ENCODE measurements around the gene SPEN. TPM values are rescaled to one million over a fixed set of nuclear protein-coding genes. Genes with fewer than 3 reads are reported as not detected.
A peak's percentile ranks its signal among the peaks of the same experiment; 100 is the strongest.

The SPEN gene
- total and polyA plus RNA-seq, 2 of the 13 experiments (the other 11 are each of a cell fraction or from before 2014, with no cell fraction given): 4.8 to 14.0 TPM

DNA sequence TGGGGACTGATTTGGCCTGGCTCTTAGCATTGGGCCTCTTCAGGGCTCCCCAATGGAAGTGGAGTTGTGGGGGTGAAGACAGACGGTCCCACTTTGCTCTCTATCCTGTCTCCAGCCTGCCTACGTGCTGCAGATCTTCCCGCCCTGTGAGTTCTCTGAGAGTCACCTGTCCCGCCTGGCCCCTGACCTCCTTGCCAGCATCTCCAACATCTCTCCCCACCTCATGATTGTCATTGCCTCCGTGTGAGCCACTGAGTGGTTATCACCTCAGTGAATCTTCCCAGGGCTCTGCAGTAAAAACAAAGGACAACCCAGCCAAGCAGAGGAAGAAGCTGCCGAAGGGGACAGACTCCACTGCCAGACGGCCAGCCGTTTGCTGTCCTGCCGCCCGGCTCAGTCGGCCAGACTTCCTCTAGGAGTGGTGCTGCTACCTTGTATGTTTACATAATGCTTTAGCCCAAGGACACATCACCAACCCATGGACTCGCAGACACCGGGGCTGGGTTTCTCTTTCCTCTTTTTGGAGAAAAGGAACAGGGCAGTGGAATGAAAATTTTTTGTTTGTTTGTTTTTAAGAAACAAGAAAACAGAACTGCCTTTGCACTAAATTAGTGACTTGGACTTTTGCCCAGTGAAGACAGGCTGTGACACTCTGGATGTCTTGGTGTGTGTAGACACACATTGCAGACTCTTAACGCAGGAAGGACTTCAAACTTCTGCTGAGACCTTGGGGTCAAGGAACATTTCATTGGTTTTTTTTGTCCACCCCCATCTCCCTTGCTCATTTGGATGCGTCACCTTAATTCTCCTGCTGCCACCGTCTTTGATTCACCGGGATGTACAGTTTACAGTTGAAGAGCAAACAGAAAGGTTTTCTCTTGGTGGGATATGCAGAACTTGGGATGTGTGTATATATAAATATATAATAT is 91.9 kb downstream of the SPEN start (continued):
- TF ChIP-seq EEA1 (CRISPR knock-in tag; IDR thresholded peaks at IDR 0.05; ENCODE audit: borderline replicate concordance) (no peak), ZNF430 (CRISPR knock-in tag; IDR thresholded peaks at IDR 0.05) (0 out of 2 replicates have a peak, but pooled peaks have one; percentile 36), KDM2A (CRISPR knock-in tag; IDR thresholded peaks at IDR 0.05; ENCODE audit: borderline replicate concordance, low read depth) (peak; percentile 75), PCBP1 (IDR thresholded peaks at IDR 0.05; ENCODE audit: borderline replicate concordance, low read depth, low read length) (no peak), ZNF101 (CRISPR knock-in tag; IDR thresholded peaks at IDR 0.05; ENCODE audit: borderline replicate concordance, low read depth) (no peak), FOXK2 (IDR thresholded peaks at IDR 0.05) (no peak)

DNA sequence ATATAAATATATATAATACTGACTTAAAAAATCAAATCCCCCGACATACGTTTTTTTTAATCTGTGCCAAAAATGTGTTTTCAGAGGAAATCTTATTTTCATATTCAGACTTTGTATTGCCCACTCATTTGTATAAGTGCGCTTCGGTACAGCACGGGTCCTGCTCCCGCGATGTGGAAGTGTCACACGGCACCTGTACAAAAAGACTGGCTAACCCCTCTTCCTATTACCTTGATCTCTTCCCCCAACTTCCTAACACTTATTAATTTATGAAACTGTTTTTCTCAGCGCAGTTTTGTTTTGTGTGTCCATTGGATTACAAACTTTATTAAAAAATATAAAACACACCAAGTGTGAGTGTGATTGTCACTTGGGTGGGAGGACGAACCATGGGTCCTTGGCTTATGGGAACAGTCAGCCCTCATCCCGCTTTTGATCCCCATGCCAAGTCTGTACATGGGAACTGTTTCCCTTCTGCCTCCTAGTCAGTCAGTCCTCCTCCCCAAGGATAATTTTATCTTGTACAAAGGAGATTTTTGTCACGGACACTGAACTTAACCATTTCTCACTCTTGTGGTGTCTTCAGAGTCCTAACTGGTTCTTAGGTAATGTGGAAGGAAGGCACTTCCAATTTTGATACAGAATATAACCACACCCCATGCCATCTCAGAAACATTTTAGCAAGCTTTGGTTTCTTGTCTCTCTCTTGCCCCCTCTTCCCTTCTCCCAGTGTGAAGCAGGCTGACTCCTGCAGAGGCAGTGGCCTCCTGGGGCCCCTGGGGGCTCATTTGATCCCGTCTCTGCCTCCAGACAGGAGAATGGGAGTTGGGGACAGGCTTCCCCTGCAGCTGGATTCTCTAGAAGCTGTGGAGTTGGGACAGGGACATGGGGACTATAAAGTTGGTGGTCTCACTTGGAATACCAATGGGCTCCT is 92.9 kb downstream of the SPEN start:
- no peak for FAIRE-seq
- POLR2A ChIA-PET: no interaction called here
- TF ChIP-seq, protein P1, sequence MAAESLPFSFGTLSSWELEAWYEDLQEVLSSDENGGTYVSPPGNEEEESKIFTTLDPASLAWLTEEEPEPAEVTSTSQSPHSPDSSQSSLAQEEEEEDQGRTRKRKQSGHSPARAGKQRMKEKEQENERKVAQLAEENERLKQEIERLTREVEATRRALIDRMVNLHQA (CRISPR knock-in tag; IDR thresholded peaks at IDR 0.05): no peak
- TF ChIP-seq ZNF547 (CRISPR knock-in tag; IDR thresholded peaks at IDR 0.05) (no peak), ZNF33B (CRISPR knock-in tag; IDR thresholded peaks at IDR 0.05) (no peak), ZBTB20 (CRISPR knock-in tag; IDR thresholded peaks at IDR 0.05; ENCODE audit: borderline replicate concordance, low read depth) (no peak), ZNF34 (CRISPR knock-in tag; IDR thresholded peaks at IDR 0.05; ENCODE audit: borderline replicate concordance) (no peak), KDM5A (IDR thresholded peaks at IDR 0.05; ENCODE audit: borderline replicate concordance, low read length) (no peak), RBM22 (optimal IDR thresholded peaks at IDR 0.05; ENCODE audit: low read length) (no peak), MIXL1 (CRISPR knock-in tag; IDR thresholded peaks at IDR 0.05) (no peak), TAF1 (CRISPR knock-in tag; IDR thresholded peaks at IDR 0.05) (no peak)
- TF ChIP-seq, protein P2, sequence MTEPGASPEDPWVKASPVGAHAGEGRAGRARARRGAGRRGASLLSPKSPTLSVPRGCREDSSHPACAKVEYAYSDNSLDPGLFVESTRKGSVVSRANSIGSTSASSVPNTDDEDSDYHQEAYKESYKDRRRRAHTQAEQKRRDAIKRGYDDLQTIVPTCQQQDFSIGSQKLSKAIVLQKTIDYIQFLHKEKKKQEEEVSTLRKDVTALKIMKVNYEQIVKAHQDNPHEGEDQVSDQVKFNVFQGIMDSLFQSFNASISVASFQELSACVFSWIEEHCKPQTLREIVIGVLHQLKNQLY (CRISPR knock-in tag; IDR thresholded peaks at IDR 0.05): no peak
- TF ChIP-seq, protein P3, sequence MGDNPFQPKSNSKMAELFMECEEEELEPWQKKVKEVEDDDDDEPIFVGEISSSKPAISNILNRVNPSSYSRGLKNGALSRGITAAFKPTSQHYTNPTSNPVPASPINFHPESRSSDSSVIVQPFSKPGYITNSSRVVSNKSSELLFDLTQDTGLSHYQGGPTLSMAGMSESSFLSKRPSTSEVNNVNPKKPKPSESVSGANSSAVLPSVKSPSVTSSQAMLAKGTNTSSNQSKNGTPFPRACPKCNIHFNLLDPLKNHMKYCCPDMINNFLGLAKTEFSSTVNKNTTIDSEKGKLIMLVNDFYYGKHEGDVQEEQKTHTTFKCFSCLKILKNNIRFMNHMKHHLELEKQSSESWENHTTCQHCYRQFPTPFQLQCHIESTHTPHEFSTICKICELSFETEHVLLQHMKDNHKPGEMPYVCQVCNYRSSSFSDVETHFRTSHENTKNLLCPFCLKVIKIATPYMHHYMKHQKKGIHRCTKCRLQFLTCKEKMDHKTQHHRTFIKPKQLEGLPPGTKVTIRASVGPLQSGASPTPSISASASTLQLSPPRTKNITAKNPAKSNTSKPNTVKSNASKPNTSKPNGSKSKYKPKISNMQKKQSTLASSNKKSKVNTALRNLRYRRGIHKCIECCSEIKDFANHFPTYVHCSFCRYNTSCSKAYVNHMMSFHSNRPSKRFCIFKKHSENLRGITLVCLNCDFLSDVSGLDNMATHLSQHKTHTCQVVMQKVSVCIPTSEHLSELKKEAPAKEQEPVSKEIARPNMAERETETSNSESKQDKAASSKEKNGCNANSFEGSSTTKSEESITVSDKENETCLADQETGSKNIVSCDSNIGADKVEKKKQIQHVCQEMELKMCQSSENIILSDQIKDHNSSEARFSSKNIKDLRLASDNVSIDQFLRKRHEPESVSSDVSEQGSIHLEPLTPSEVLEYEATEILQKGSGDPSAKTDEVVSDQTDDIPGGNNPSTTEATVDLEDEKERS (CRISPR knock-in tag; IDR thresholded peaks at IDR 0.05): no peak

More for the DNA sequence above, 92.9 kb downstream of the SPEN start:
- DNase-seq (ENCODE audit: low spot score): no peak
- Histone ChIP-seq H3K9ac (ENCODE audit: insufficient read depth, low read depth, low read length) (no peak overlapping the region), H3K4me3 (replicated peaks in 1 of 3; ENCODE audit: insufficient read depth in 1 of 3, low read depth in 2 of 3, low read length in 3 of 3) (no peak overlapping the region), H3K79me2 (ENCODE audit: insufficient read depth, low read length) (no peaks in the 10 kb centered on the region), H3K27me3 (ENCODE audit: control insufficient read depth in 1 of 2, insufficient read depth in 2 of 2, low read length in 2 of 2) (no peaks in the 10 kb centered on the region), H3K4me1 (ENCODE audit: insufficient read depth, low read length) (peaks cover 26% of the 10 kb centered on the region), H3K27ac (ENCODE audit: extremely low read length, insufficient read depth, low read length) (no peak overlapping the region), H3K4me2 (ENCODE audit: low read depth, low read length) (no peak overlapping the region), H4K20me1 (ENCODE audit: insufficient read depth, low read length) (peaks cover 7% of the 10 kb centered on the region; the same call in 1 of the 2 replicates), H2AFZ (ENCODE audit: low read length) (no peak overlapping the region), H3K36me3 (replicated peaks in 1 of 2; ENCODE audit: control insufficient read depth in 1 of 2, insufficient read depth in 2 of 2, low read length in 2 of 2) (peaks cover 40 to 73% of the 10 kb centered on the region in 2 experiments; a peak in 4 of 5 replicates), H3K9me3 (ENCODE audit: low read length) (no peaks in the 10 kb centered on the region)
- CTCF ChIA-PET (ENCODE audit: low intra/inter-chr PET ratio, low total read pairs): no interaction called here
- 96% methylated on average over 13 of the region's 13 CpGs for WGBS (ENCODE audit: low lambda C conversion rate)
- intact Hi-C loops (cut with micrococcal nuclease; ENCODE audit: unreplicated experiment): no loop called here
- no TSS peak for BruUV-seq (replicated peaks)
- in situ Hi-C loops (cut with HindIII; ENCODE audit: extremely low pct_ligation_motif_present, low pct_unique_long_range_greater_than_20kb): no loop called here
- ATAC-seq: no peak
